Placental epithelial cell (primary cell): Measurements from ENCODE around the gene ACTR10. TPM values are rescaled to one million over a fixed set of nuclear protein-coding genes. Genes with fewer than 3 reads are reported as not detected.

ENCODE experiments used
- small RNA-seq: library from RNA; depleted of rRNA; stranded (forward); fragments of <200 nt; gene quantifications from one replicate; pipeline ENCODE3, GENCODE V24; 2012
- total RNA-seq: library from RNA; depleted of rRNA; stranded (reverse); fragments of >200 nt; gene quantifications from 2 replicates; pipeline ENCODE4 v1.2.3, GENCODE V29; 2012

The ACTR10 gene
- total RNA-seq: 48.3 and 65.3 TPM in 2 replicates

DNA sequence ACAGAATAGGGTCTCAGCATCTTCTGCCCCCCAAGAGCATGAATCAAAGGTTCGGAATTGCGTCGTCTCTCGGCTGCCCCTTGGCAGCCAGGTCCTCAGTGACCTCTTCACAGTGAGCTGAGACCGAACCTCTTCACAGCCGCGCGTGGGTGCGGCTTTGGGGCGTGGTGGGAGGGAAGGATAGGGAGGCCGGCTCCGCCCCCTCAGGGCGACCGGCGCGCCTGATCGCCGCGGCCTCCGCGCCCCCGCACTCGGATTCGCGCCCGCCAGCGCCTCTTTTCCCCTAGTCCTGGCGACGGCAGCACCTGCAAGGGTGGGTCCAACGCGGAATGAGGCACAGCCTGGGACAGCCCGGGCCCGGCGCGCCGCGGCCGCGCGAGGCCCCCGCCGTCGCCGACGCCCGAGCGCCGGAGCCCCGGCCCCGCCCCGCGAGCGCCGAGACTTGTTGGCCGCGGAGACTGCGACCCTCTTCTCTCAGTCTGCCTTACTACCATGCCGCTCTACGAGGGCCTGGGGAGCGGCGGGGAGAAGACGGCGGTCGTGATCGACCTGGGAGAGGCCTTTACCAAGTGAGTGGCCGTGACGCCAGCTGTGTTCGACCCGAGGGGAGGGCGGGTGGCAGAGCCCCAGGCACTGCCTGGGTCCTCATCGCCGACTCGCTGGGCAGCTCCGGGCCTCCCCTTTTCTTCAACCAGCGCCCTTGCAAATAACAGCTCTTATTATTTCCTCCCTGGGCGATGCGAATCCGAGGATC, at the start of gene ACTR10:
Gene ACTR10, plus strand, starts transcription at position 424 of the 754 bp plus-strand sequence. Its CDS starts 69 bp downstream, at position 493.

DNA sequence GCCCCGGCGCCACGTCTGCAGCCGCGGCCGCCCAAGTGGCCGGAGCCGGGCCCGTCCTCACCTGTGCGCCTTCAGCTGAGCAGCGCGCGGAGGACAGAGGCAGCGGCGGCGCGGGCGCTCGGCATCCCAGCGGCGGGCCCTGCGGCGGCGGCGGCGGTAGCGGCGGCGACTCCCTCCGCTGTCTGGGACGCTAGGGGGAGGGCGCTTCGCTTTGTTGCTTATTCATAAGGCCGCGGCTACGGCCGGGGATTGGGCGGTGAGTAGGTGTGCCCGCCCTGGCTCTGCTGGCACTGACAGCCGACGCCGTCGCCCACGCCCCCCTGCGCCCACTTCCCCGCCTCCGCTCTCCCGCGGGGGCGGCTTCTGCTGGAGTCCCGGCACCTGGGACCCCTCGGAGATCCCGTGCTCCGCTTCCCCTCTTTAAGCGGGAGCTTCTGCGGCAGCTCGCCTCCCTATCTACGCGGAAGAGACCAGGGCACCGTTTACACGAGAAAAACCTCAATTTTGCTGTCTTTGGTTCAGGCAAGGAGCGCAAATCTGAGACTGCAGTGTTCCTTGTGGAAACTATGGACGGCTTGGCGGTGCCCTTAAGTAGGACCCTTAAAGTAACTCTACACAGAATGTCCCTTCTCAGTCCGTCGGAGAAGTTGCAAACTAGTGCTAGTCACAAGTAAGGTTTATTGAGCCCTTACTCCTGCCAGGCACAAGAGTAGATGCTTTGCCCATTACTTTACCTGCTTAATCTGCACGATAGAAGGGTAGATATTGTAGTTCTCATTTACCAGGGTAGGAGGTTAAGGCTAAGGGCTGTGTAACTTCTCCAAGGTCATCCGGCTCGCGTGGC, 47.7 kb upstream of the ACTR10 start, which contains the start of gene ARMH4:
Gene ARMH4, minus strand, starts transcription at position 200 of the 844 bp plus-strand sequence. CDS start 12,855 bp downstream, outside the sequence.

DNA sequence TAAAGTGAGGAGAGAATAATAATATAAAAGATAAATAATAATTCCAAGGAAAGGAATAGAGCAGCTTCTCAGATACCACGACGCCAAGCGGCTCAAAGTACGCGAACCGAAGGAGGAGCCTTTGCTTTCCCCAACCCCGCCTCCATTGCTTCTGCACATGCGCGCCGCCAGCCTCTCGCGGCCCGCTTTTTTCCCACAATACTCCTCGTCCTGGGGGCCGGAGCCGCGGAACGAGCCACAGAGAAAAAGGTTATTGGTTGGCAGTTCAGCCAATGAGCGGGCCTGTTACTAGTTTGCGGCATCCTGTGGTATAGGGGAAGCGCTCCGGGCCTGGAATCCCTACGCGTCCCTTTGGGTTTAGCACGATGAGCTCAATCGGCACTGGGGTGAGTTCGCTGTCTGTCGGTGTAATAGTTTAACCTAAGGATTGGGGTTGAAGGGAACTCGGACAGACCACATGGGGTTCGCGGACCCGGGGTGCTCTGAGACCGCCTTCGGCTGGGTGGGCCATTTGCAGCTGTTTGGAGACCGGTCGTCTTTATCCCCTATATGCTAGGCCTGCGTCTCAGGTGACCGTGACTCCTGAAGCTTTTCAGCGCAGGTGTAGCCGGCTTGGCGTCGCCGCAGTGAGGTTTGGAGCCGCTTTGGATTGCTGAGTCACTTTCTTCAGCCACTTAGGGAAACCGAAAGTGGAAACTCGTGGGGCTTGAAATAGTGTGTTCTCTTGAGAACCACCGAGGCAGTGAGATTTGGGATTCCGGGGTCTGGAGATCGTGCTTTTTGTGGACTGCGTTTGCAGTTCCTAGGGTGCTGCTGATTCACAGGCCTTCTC, 44.8 kb downstream of the ACTR10 start, which contains the start of gene PSMA3:
Gene PSMA3, plus strand, starts transcription at position 288 of the 832 bp plus-strand sequence. Its CDS starts 78 bp downstream, at position 366.

Small RNAs within 50 kb of the gene (small RNA-seq; reads per million reads assigned to genes)
- not detected for gene RN7SL598P

Other genes starting within 250 kb of the ACTR10 start
- gene ARMH4, start 47.9 kb upstream of the ACTR10 start, total RNA-seq: 3.5 and 5.6 TPM in 2 replicates
- gene PSMA3, start 44.7 kb downstream of the ACTR10 start, total RNA-seq: 51.4 and 88.3 TPM in 2 replicates
- gene ARID4A, start 98.4 kb downstream of the ACTR10 start, total RNA-seq: 6.3 and 17.3 TPM in 2 replicates
- gene TOMM20L, start 195.8 kb downstream of the ACTR10 start, total RNA-seq: not detected in 2 replicates
- 28.7 and 45.1 TPM in 2 replicates for gene TIMM9, start 227.4 kb downstream of the ACTR10 start, total RNA-seq
- gene KIAA0586, start 227.6 kb downstream of the ACTR10 start, total RNA-seq: 10.2 and 27.8 TPM in 2 replicates